RWPE2 (cell line): ENCODE data around the gene HDAC4.

Experiments used
- ATAC-seq: fragments of 200-7000 bp; cut with Tn5 transposase; 3 replicates; pipeline ENCODE4 v1.9.1; 2021; ENCODE audit warnings: low read depth
- DNase-seq: peaks from one replicate; pipeline ENCODE4 v3.0.0-alpha.2; 2020; ENCODE audit warnings: low spot score
- H3K27ac ChIP-seq: fragments of 450-650 bp; 2 replicates; pipeline ENCODE4 v1.5.1; 2017; ENCODE audit warnings: mild to moderate bottlenecking; ENCODE audit not compliant: poor library complexity, severe bottlenecking
- H3K27me3 ChIP-seq: fragments of 250-450 bp; sonication (Bioruptor Pico); 2 replicates; pipeline ENCODE4 v1.5.1; 2021; ENCODE audit warnings: mild to moderate bottlenecking, moderate library complexity; ENCODE audit not compliant: insufficient read depth, poor library complexity, severe bottlenecking
- H3K36me3 ChIP-seq: fragments of 250-450 bp; sonication (Bioruptor Pico); 2 replicates; pipeline ENCODE4 v1.5.1; 2020; ENCODE audit warnings: low read depth, mild to moderate bottlenecking, moderate library complexity
- H3K4me1 ChIP-seq: fragments of 250-450 bp; sonication (Bioruptor Pico); 2 replicates; pipeline ENCODE4 v1.5.1; 2021; ENCODE audit warnings: mild to moderate bottlenecking, moderate library complexity; ENCODE audit not compliant: insufficient read depth, poor library complexity, severe bottlenecking
- H3K4me3 ChIP-seq: fragments of 250-450 bp; sonication (Bioruptor Pico); 2 replicates; pipeline ENCODE4 v1.5.1; 2021; ENCODE audit warnings: mild to moderate bottlenecking, moderate library complexity; ENCODE audit not compliant: severe bottlenecking
- H3K9me3 ChIP-seq: fragments of 250-450 bp; sonication (Bioruptor Pico); 2 replicates; pipeline ENCODE4 v1.5.1; 2021; ENCODE audit warnings: mild to moderate bottlenecking, moderate library complexity; ENCODE audit not compliant: severe bottlenecking
- CTCF ChIP-seq: fragments of 450-650 bp; IDR thresholded peaks from one replicate; pipeline ENCODE4 v1.5.1; 2017; ENCODE audit warnings: mild to moderate bottlenecking, moderate library complexity; ENCODE audit not compliant: poor library complexity, severe bottlenecking

Gene HDAC4

GRCh38 chr2:239388236-239389151, 12.3 kb downstream of the HDAC4 start:
- TF ChIP-seq CTCF: no peak
- no peak for DNase-seq
- Histone ChIP-seq H3K27me3 (no peaks in the 10 kb centered on the region), H3K36me3 (no peaks in the 10 kb centered on the region), H3K27ac (no peak overlapping the region), H3K4me1 (no peaks in the 10 kb centered on the region), H3K4me3 (no peak overlapping the region), H3K9me3 (no peaks in the 10 kb centered on the region)
- no peak for ATAC-seq

DNA sequence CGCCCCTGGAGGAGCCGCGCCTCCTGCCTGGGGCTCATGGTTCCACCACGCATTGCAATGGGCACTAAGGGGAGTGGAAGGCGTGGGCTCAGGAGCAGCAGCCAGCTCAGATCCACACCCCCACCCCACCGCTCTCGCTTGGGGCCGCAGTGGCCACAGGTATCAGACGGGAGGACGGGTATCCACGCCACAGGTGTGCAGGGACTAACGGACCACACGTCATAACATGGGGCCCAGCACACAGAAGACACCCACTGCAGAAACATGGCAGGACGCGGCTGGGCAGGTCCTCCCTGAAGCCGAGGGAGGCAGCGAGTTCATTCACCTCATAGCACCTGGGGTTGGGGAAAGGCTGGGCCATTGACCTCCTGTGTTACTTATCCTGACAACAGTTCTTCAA, 13.0 kb downstream of the HDAC4 start:
- H3K27ac ChIP-seq: no peak overlapping the region
- H3K36me3 ChIP-seq: no peaks in the 10 kb centered on the region
- no peak for TF ChIP-seq CTCF
- H3K9me3 ChIP-seq: no peaks in the 10 kb centered on the region
- DNase-seq: no peak
- H3K27me3 ChIP-seq: no peaks in the 10 kb centered on the region
- ATAC-seq: no peak
- no peaks in the 10 kb centered on the region for H3K4me1 ChIP-seq
- no peak overlapping the region for H3K4me3 ChIP-seq

DNA sequence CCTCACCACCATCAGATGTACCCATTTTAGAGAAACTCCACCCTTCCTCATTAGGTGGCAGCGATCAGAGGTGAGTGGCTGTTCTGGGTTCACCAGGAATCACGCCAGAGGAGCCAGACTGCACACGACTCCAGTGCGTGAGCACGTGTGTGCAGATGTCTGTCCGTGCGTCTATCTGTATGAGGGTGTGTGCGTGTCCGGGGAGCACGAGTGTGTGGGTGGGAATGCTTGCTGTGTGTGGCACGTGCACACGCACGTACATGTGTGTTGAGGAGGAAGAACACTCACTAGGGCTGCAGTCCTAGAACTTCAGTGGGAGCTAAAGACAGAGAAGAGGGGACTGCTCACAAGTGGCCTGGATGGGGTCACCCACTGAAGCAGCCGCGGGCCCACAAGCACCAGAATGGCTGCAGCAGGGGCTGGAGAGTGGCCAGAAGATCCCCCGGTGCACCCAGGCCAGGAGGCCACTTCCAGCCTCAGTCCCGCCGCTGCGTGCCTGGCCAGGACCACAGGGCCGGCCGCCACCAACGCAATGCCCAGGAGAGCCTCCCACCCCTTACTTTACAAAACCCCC, 13.9 kb downstream of the HDAC4 start:
- DNase-seq (no peak), ATAC-seq (no peak)
- no peaks in the 10 kb centered on the region for H3K4me1 ChIP-seq
- H3K27me3 ChIP-seq: no peaks in the 10 kb centered on the region
- no peak for TF ChIP-seq CTCF
- no peak overlapping the region for H3K4me3 ChIP-seq
- H3K9me3 ChIP-seq: no peaks in the 10 kb centered on the region
- no peak overlapping the region for H3K27ac ChIP-seq
- H3K36me3 ChIP-seq: no peaks in the 10 kb centered on the region

GRCh38 chr2:239386001-239386670, 14.7 kb downstream of the HDAC4 start:
- H3K27ac ChIP-seq: no peak overlapping the region
- H3K9me3 ChIP-seq: no peaks in the 10 kb centered on the region
- DNase-seq (no peak), ATAC-seq (no peak)
- no peak overlapping the region for H3K4me3 ChIP-seq
- no peaks in the 10 kb centered on the region for H3K4me1 ChIP-seq
- no peaks in the 10 kb centered on the region for H3K27me3 ChIP-seq
- TF ChIP-seq CTCF: no peak
- no peaks in the 10 kb centered on the region for H3K36me3 ChIP-seq
